CD4-positive, alpha-beta T cell treated with Interferon gamma for 1 hour (primary cell): ENCODE measurements around the gene LIME1.

Source experiments
- DNase-seq: peaks from one replicate; pipeline ENCODE4 v3.0.0-alpha.2; 2020

Gene LIME1

DNA sequence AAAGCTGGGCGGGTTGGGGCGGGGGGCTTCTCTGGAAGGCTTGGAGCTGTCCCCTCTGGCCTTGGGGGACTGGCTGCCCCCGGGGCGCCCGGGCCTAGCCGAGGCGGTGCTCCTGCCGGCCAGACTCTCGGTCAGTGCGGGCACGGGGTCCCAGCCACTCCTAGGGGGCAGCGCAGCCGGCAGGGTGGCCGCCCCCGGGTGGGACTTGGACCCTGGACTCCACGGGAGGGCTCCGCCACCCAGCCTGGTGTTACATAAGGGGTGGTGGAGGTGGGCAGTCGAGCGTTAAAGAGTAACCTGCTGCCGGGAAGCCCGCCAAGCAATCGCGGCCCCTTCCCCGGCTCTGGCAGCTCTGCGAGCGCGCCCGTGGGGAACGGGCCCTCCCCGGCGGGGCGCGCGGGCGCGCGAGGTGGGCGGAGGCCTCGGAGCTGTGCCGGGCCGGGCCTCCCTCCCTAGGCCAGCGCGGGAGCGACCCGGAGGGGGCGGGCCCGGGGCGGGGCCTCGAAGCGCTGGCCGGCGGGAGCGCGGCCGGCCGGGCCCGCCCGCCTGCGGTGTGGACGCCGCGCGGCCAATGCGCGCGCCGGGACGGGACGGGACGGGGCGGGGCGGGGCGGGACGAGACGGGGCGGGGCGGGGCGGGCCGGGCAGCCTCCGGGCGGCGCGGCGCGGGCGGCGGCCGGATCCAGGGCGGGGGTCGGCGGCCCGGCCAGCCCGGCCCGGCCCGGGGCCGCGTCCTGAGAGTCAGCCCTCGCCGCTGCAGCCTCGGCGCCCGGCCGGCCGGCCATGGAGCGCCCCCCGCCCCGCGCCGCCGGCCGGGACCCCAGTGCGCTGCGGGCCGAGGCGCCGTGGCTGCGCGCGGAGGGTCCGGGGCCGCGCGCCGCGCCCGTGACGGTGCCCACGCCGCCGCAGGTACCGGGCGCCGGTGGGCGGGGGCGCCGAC lies 2.9 kb downstream of the LIME1 start, which contains the start of gene SLC2A4RG:
TSS of gene SLC2A4RG (plus strand) at position 647 of the 940 bp plus-strand sequence. CDS start at position 784, 137 bp downstream.
- DNase-seq: peak; percentile 78

DNA sequence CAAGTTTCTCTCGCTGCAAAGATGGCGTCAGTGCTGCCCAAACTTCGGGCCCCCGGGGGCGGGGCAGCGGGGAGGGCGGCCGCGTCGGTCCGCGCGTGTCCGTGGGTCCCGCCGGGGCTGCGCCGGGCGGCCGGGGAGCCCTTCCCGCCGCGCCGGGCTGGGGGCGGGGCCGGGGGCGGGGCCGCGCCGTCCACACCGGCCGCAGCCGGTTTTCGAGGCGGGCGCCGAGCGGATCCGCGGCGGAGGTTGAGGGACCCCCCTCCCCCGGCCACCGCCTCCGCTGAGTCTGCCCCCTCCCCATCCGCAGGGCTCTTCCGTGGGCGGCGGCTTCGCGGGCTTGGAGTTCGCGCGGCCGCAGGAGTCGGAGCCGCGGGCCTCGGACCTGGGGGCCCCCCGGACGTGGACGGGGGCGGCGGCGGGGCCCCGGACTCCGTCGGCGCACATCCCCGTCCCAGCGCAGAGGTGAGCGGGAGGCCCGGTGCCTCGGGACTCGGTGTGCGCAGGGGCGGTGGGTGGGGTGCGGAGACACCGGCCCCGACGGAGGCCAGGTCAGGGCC lies 3.7 kb downstream of the LIME1 start:
- DNase-seq: peak; percentile 59

DNA sequence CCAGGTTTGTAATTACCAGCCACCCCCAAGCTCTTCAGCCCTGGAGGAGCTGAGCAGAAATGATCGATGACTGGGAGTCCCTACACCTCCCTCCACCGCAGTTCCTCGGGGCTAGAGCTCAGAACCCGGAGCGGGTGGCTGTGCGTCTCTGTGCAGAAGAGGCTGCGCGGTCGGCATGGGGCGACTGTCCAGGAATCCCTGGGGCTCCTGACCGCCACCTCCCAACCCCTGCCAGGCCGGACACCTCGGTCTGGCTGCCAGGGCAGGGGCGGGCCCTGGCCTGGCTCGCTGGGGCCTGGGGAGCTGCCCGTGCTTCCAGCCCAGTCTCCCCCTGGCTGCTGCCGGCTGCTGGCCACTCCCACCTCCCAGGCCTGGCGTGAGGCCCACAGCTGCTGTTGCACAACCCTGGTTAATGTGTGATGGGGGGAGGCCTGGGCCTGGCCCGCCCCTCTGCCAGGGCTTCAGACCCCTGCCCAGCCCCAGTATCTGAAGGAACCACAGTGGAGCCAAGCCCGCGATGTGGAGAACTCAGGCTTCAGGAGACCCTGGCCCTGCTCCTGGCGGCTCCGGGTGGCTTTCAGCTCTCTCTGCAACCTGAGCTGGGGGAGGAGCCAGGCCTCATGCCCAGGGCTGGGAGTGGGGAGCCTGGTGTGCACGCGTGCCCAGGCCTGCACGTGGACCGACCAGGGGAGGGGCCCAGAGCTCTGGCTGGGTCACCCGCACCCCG lies 4.3 kb downstream of the LIME1 start:
- DNase-seq: peak; percentile 40

DNA sequence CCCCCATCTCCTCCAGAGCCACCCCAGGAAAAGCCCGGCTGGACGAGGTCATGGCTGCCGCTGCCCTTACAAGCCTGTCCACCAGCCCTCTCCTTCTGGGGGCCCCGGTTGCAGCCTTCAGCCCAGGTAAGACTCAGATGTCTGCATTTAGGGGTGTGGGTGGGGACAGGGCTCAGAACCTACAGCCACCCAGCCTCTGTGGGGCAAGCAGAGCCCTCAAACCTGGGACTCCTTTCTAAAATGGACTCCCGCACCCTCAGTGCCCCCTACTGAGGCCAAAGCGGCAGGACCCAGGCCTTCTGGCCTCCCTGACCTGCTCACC lies 4.9 kb downstream of the LIME1 start:
- DNase-seq: no peak

- no peak for DNase-seq
Measured at GRCh38 chr20:63741676-63742380, 5.4 kb downstream of the LIME1 start.

DNA sequence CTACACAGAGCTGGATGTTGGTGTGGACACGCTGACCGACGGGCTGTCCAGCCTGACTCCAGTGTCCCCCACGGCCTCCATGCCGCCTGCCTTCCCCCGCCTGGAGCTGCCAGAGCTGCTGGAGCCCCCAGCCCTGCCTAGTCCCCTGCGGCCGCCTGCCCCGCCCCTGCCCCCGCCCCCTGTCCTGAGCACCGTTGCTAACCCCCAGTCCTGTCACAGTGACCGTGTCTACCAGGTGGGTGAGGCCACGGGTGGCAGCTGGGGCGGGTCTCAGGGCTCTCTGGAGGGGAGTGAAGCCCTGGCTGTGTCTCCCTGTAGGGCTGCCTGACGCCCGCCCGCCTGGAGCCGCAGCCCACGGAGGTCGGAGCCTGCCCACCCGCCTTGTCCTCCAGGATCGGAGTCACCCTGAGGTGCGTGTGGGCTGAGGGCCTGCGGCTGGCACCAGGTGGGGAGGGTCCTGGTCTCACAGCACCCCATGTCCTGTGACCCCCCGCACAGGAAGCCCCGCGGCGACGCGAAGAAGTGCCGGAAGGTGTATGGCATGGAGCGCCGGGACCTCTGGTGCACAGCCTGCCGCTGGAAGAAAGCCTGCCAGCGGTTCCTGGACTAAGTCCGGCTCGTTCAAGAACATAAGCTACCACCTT lies 6.0 kb downstream of the LIME1 start:
- DNase-seq: no peak

- no peak for DNase-seq
Measured at GRCh38 chr20:63743210-63743970, 6.9 kb downstream of the LIME1 start.

DNA sequence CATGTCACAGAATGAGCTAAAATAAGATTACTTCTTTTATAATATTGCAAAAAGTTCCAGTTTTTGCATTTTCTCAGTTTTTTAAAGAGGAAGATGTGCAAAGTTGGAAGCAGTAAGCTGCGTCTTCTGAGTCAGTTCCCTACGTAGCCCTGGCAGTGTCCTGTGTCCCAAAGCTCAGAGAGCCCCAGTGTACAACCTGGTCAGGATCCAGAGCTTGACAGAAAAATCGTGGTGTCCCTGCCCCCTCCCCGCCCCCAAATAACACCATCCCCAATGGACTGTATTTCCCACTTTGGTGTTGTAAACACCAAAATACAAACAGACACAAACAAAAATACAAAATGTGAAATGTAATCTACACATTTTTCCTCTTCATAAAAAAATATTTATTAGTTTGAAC lies 7.7 kb downstream of the LIME1 start:
- DNase-seq: no peak

DNA sequence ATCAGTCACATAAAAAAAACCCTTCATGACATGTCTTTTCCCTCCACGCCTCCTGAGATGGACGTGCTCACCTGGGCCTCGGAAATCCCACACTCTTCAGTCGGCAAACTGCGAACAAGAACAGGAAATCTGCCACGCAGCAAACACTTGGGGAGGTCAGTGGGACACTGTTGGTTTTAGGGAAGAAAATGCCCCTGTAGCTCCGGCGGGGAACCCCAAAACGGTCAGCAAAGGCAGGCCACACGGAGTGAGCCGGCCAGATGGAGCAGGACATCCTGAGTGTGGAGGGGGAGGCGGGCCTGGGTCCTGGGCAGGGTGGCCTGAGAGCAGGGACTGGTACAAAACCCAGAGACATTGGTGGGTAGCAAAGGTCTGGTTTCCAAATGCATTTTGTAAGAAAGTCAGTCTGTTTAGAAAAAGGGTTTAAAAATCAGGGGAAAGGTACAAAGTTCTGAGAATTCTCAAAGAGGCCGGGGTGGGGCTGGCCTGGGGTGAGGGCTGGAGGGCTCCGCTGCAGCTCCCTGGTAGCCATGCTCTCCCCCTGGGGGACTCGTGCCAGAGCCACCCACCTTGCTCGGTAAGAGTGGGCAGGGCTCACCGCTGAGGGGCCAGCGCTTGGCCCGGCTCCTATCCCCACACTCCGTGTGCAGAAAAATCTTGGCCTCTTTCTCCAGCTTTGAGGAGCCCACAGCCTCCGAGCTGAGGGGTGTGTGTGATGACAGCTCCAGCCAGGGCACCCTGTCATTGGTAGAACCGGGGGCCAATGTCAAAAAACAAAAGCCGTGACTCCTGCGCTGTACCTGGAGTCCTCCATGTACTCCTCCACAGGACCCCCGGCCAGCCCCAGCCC lies 8.3 kb downstream of the LIME1 start:
- no peak for DNase-seq

GRCh38 chr20:63745424-63745805 lies 9.0 kb downstream of the LIME1 start:
- DNase-seq: no peak

GRCh38 chr20:63745961-63746731 lies 9.7 kb downstream of the LIME1 start:
- no peak for DNase-seq

GRCh38 chr20:63746751-63747315 lies 10.4 kb downstream of the LIME1 start:
- no peak for DNase-seq

- no peak for DNase-seq
Measured at GRCh38 chr20:63747622-63748069, 11.2 kb downstream of the LIME1 start.

DNA sequence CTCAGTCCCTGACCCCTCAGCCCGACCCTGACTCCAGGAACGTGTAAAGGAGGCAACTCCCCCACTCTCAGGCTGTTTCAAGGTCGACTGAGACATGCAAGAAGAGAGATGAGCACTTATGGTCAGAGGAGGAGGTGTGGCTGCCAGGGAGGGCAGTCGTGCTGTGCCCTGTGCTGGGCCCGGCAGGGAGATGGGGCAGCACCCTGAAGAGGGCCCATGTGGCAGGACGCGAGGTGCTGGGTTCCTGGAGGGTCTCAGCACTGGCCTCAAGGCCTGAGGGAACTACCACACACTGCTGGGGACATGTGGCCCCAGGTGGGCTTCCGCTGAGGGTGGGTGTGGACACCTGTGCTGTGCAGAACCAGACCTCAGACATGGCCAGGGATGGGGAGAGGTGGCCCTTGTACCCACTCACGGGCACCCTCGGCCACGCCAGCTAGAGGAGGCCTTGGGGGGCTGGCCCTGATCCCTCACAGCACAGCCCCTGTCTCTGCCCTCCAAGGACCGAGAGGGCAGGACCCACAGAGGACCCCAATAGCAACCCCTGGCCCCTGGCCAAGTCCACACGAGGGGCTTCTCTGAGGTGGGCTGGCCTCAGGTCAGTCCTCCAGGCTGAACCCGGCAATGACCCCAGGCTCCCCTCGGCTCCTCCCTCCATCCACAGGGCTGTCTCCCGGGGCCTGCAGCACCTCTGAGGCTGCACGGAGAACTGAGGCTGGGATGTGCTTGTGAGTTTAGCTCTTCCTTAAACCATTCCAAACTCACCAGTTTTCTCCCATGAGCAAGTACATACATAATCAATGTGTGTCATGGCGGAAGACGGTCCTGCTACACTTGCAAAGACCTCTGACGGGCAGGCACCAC lies 11.8 kb downstream of the LIME1 start:
- DNase-seq: no peak

DNA sequence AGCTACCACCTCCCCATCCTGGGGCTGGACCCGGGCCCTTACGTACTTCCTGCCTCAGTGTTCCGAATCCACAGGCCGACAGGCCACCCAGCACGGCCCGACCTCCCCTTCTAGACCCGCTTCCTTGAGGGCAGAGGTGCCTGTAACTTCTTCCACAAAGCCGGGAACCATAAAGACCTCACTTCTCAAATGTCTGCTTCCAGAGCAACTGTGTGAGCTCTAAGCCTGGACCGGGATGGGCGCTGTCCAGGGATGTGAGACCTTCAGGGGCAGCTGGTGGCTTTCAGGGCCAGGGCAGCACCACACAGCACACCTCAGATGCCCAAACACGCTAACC lies 12.4 kb downstream of the LIME1 start:
- DNase-seq: no peak

- DNase-seq: no peak
Measured at GRCh38 chr20:63749597-63750508, 13.4 kb downstream of the LIME1 start.

- peak; percentile 53 for DNase-seq
Measured at GRCh38 chr20:63750807-63751470, 14.5 kb downstream of the LIME1 start.
